Neutrophil (primary cell): ENCODE data around the gene ZNF219.
A peak's percentile ranks its signal among the peaks of the same experiment; 100 is the strongest.

Experiments used
- H3K27ac ChIP-seq: fragments of 200-600 bp; sonication (generic); 2 replicates; pipeline ENCODE4 v1.5.1; 2016; ENCODE audit warnings: mild to moderate bottlenecking, moderate library complexity
- H3K27me3 ChIP-seq: fragments of 200-600 bp; sonication (generic); 2 replicates; pipeline ENCODE4 v1.6.0; 2016; ENCODE audit warnings: mild to moderate bottlenecking
- H3K36me3 ChIP-seq: fragments of 200-600 bp; sonication (generic); 2 replicates; pipeline ENCODE4 v1.5.1; 2017
- H3K4me1 ChIP-seq, 2 experiments: fragments of 200-600 bp in 1 of 2; sonication (generic) in 1 of 2; 1 replicate in 1 of 2; 2 replicates in 1 of 2; pipeline versions ENCODE4 v1.5.1 to v1.6.1; 2013 to 2016; ENCODE audit warnings: low read depth in 1 of 2, low read length in 1 of 2, mild to moderate bottlenecking in 1 of 2, moderate library complexity in 1 of 2; ENCODE audit not compliant: control insufficient read depth in 1 of 2, insufficient read depth in 1 of 2
- H3K4me3 ChIP-seq, 2 experiments: fragments of 200-600 bp in 1 of 2; sonication (generic) in 1 of 2; 1 replicate in 1 of 2; 2 replicates in 1 of 2; pipeline ENCODE4 v1.5.1; 2013 to 2016; ENCODE audit warnings: low read depth in 1 of 2, low read length in 1 of 2, mild to moderate bottlenecking in 1 of 2, moderate library complexity in 1 of 2
- H3K9me3 ChIP-seq: fragments of 200-600 bp; sonication (generic); 2 replicates; pipeline ENCODE4 v1.5.1; 2016
- TF ChIP-seq, protein P1 (sequence below): fragments of 200-600 bp; sonication (generic); IDR thresholded peaks from 2 replicates; pipeline ENCODE4 v1.5.1; 2016; ENCODE audit warnings: antibody characterized with exemption

The ZNF219 gene

DNA sequence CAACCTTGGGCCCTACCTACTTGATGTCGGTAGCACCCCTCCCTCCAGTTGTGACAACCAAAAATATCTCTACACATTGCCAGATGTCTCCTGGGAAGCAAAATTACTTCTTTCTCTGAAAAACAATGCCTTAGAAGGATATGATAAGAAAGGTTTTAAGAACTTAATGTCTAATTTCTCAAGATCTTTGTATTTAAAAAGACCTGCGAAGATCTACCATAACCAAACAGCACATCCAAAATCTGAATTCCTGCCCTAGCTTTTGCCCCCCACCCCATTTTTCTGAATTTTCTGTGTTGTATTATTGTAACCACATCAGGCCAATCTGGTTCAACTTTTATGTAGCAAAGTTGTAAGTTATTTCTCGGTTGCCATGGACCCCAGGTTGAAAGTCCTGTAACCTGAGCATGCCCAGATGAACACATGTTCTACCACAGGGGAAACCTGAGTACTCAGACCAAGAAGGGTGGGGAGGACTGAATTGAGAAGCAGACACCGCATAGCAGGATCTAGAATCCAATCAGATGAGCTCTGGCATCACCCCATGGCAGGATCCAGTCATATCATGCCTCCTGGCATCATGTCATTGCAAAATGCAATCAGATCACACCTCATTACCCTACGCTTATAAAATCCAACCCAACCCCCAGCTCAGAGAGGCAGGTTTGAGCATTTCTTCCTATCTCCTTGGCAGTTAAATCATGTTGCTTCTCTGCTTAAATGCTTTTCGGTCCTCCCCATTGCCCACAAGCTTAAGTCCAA is 11.1 kb upstream of the ZNF219 start:
- TF ChIP-seq, protein P1, sequence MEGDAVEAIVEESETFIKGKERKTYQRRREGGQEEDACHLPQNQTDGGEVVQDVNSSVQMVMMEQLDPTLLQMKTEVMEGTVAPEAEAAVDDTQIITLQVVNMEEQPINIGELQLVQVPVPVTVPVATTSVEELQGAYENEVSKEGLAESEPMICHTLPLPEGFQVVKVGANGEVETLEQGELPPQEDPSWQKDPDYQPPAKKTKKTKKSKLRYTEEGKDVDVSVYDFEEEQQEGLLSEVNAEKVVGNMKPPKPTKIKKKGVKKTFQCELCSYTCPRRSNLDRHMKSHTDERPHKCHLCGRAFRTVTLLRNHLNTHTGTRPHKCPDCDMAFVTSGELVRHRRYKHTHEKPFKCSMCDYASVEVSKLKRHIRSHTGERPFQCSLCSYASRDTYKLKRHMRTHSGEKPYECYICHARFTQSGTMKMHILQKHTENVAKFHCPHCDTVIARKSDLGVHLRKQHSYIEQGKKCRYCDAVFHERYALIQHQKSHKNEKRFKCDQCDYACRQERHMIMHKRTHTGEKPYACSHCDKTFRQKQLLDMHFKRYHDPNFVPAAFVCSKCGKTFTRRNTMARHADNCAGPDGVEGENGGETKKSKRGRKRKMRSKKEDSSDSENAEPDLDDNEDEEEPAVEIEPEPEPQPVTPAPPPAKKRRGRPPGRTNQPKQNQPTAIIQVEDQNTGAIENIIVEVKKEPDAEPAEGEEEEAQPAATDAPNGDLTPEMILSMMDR: no peak
- no peak overlapping the region for H3K4me3 ChIP-seq
- H3K27me3 ChIP-seq: no peaks in the 10 kb centered on the region
- no peaks in the 10 kb centered on the region for H3K36me3 ChIP-seq
- H3K9me3 ChIP-seq: no peaks in the 10 kb centered on the region
- no peak overlapping the region for H3K27ac ChIP-seq
- H3K4me1 ChIP-seq: peaks cover 14 to 16% of the 10 kb centered on the region in 2 experiments

DNA sequence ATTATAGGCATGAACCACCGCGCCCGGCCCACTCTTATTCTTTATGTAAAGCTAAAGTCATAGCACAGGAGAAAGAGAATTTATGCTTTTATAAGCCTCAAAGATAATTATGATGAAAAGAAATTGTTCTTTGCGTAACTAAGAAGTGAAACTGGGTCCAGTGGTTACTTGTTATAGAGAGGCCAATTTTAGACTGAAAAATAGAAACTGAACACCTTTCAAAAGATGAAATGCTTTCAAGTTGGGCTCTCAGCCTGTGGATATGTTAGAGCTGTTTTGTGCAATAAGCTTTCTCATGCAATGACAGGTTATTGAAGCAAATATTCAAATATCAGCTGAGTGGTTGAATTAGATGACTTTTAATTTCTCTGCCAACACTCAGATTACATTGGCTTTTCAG is 10.3 kb upstream of the ZNF219 start:
- TF ChIP-seq, protein P1: no peak
- no peak overlapping the region for H3K4me3 ChIP-seq
- H3K36me3 ChIP-seq: no peaks in the 10 kb centered on the region
- no peak overlapping the region for H3K27ac ChIP-seq
- H3K27me3 ChIP-seq: no peaks in the 10 kb centered on the region
- H3K9me3 ChIP-seq: no peaks in the 10 kb centered on the region
- H3K4me1 ChIP-seq: peaks cover 21% of the 10 kb centered on the region in 2 experiments

DNA sequence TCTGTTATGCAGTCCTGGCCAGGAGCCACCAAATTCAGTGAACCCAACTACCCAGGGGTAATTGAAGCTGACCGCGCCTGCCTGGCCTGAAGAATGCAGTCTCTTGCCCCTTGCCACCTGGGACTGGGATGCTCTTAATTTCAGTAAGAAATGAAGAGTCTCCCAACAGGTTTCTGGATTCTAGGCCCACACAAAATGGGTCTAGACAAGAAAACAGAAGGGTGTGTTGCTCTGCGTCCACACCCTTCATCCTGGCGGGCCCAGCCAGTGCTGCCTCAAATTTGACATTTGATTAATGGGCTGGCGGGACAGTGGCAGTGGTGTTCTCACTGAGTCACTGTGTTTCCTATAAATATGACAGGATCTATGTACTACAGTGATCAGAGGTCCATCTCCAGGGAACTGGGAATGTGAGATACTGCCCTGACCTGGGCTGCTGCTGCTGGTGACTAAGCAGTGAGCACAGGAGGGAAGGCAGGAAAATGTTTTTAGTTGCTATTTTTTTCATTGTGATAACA is 8.9 kb upstream of the ZNF219 start:
- no peak overlapping the region for H3K4me3 ChIP-seq
- no peaks in the 10 kb centered on the region for H3K9me3 ChIP-seq
- TF ChIP-seq, protein P1: no peak
- H3K27me3 ChIP-seq: no peaks in the 10 kb centered on the region
- no peaks in the 10 kb centered on the region for H3K36me3 ChIP-seq
- peaks cover 26 to 31% of the 10 kb centered on the region in 2 experiments for H3K4me1 ChIP-seq
- peak overlapping the region; percentile 36 for H3K27ac ChIP-seq

DNA sequence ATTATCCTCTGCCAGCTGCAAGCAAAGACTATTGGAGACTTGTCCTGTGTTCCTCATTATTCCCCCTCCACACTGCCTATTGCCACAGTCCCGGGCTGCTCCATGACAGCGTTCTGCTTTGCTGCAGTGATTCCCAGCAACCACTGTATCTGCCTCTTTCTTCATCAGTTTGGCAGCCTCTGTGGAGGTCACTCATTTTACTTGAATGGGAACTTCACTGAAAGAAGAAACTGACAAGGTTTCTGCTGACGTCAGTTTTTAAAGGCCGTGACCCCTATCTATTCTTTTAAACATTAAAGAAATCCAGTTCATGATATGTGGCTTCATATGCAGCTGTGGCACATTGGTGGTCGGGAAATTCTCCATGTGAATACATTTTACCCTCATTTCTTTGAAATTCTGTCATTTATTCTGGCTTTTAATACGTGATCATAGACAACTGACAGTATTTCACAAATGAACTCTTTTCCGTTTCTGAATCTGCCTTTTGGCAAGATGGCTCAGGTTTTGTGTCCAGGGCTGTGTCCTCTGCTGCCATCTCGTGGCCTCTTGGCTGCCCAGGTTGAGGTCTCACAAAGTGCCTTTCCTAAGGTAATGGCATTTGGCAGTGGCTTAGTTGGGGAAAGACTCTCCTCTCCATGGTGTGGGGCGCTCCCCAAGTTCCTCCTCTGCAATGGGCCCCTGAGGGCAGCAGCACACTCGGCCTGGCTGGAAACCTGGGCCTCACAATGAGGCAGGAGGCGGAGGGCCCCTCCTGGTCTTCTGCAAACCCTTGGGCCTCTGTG is 8.2 kb upstream of the ZNF219 start:
- Histone ChIP-seq H3K27ac (peak overlapping the region; percentile 36), H3K36me3 (no peaks in the 10 kb centered on the region), H3K4me1 (peaks cover 26 to 31% of the 10 kb centered on the region in 2 experiments), H3K4me3 (peak overlapping the region in 1 of 2 experiments; percentile 9), H3K9me3 (no peaks in the 10 kb centered on the region), H3K27me3 (no peaks in the 10 kb centered on the region)
- TF ChIP-seq, protein P1: peak; percentile 74

DNA sequence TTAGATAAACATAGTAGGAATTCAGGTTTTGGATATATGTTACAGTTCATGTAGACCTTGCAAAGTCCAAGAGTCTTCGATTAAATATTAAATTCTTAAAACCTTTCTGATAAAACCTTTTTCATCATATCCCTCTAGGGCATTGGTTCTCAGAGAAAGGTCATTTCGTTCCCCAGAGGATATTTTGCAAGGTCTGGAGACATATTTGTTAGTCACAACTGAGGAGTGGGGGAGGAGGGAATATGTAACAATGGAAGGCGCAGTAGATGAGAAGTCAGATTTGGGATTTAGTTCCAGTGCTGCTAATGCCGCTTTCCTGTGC is 7.7 kb upstream of the ZNF219 start:
- Histone ChIP-seq H3K27ac (peak overlapping the region; percentile 36), H3K36me3 (no peaks in the 10 kb centered on the region), H3K4me3 (peak overlapping the region in 1 of 2 experiments; percentile 9), H3K27me3 (no peaks in the 10 kb centered on the region), H3K9me3 (no peaks in the 10 kb centered on the region), H3K4me1 (peaks cover 26 to 31% of the 10 kb centered on the region in 2 experiments)
- TF ChIP-seq, protein P1: no peak
